GM18520 (cell line): Measurements from ENCODE around the gene FASN.

ENCODE experiments used
- ATAC-seq: cut with Tn5 transposase; IDR thresholded peaks from one replicate; pipeline ENCODE4 v1.9.1; 2021; ENCODE audit not compliant: unreplicated experiment

Gene FASN

DNA sequence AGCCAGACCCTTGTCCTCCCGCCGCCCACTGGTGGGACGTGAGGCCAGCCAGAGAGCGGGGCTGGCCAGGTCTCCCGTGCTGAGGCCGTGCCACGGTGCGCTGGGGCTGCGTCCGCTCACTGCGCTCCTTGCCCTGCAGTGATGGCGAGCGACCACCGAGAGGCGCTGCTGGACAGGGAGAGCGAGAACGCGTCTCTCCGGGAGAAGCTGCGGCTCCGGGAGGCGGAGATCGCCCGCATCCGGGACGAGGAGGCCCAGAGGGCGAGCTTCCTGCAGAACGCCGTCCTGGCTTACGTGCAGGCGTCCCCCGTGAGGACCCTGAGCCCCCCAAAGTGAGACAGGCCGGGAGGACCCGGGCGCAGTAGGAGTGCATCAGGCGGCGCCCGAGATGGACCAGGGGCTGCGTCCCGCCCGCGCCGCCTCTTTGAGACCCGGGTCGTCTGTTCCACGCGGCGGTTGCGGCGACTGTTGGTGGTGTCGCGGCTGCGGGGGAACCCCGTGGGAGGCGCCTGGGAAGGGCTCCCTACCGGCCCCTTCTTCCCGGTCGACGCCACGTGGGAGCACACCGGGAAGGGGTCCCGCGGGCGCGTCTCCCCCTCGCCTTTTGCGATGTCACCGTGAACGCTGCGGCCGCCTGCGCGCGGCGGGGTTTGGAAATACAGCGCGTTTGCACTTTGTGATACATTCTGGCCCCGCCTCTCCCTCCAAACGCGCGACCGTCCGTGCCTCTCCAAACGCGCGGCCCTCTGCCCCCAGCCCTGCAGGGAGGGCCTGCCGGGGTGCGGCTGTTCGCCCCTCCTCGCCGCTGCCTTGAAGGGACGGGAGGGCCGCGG is 67.3 kb downstream of the FASN start:
- ATAC-seq: no peak

DNA sequence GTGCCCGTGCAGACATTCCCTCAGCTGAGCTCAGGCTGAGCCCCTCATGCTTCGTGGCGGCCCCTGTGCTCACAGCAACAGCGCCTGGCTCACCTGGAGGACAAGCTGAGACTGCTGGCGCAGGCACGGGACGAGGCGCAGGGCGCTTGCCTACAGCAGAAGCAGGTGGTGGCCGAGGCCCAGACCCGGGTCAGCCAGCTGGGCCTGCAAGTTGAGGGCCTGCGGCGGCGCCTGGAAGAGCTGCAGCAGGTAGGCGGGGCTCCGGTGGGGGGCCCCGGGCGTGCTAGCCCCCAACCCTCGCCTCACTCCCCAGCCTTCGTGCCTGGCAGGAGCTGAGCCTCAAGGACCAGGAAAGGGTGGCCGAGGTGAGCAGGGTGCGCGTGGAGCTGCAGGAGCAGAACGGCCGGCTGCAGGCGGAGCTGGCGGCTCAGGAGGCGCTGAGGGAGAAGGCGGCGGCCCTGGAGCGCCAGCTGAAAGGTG is 68.0 kb downstream of the FASN start:
- ATAC-seq: no peak

DNA sequence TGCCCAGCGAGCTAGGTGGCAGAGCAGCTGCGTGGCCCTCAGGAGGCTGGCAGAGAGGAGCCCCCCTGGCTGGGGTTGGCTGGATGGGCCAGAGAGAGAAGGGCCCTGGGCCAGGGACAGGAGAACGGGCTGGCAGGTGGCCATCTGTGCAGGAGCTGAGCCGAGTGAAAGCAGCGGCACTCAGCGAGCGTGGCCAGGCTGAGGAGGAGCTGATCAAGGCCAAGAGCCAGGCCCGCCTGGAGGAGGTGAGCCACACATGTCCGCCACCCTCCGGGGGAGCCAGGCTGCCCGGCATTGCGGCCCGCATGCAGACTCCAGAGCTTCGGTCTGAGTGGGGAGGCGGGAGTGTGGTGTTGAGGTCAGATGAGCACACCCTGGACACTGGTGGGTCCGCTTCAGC is 68.6 kb downstream of the FASN start:
- ATAC-seq: no peak

DNA sequence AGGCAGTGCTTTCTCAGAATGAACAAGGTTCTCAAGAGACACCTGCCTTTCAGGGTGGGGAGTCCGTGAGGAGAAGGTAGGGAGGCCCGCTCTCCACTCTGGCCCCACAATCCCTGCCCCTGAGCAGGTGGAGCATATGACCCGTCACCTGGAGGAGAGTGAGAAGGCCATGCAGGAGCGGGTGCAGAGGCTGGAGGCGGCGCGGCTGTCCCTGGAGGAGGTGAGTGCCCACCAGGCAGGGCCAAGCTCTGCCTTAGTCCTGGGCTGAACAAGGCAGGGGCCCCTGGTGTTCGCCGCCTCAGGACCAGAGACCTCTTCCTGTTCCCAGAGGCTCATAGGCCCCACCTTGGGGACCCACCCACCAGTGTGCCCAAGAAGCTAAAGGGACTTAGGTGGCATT is 69.1 kb downstream of the FASN start:
- ATAC-seq: no peak
